Keratinocyte (primary cell): Measurements from ENCODE around the gene LRRC42. TPM values are rescaled to one million over a fixed set of nuclear protein-coding genes. Genes with fewer than 3 reads are reported as not detected.

ENCODE experiments used
- DNase-seq: peaks from one replicate; pipeline ENCODE4 v3.0.0-alpha.2; 2011; ENCODE audit warnings: low read depth, missing footprints, low spot score
- FAIRE-seq: peaks from 2 replicates; lab custom pipeline; 2011; peaks lifted over from hg19 to GRCh38; lab: Jason Lieb, UNC
- H2AFZ ChIP-seq: 2 replicates; pipeline ENCODE4 v1.6.0; 2012; ENCODE audit warnings: low read length, control low read depth, inconsistent platforms; ENCODE audit not compliant: control insufficient read depth
- H3K27ac ChIP-seq: 2 replicates; pipeline ENCODE4 v1.5.1; 2011; ENCODE audit warnings: low read length; ENCODE audit not compliant: control insufficient read depth, insufficient read depth
- H3K27me3 ChIP-seq: 3 replicates; pipeline ENCODE4 v1.6.0; 2011; ENCODE audit warnings: low read length; ENCODE audit not compliant: control insufficient read depth, insufficient read depth; ENCODE audit errors: extremely low read depth
- H3K36me3 ChIP-seq, 2 experiments: 2 replicates in 1 of 2; 3 replicates in 1 of 2; pipeline ENCODE4 v1.5.1; 2011; ENCODE audit warnings: low read length in 2 of 2, mild to moderate bottlenecking in 1 of 2; ENCODE audit not compliant: control insufficient read depth in 2 of 2, insufficient read depth in 2 of 2; ENCODE audit errors: extremely low read depth in 1 of 2
- H3K4me1 ChIP-seq: 3 replicates; pipeline ENCODE4 v1.5.1; 2011; ENCODE audit warnings: low read length; ENCODE audit not compliant: control insufficient read depth, insufficient read depth; ENCODE audit errors: extremely low read depth
- H3K4me2 ChIP-seq: 3 replicates; pipeline ENCODE4 v1.6.0; 2011; ENCODE audit warnings: low read depth, low read length; ENCODE audit not compliant: control insufficient read depth, insufficient read depth; ENCODE audit errors: extremely low read depth
- H3K4me3 ChIP-seq, 3 experiments: fragments of 200-600 bp in 1 of 3; sonication (generic) in 1 of 3; 2 replicates in 2 of 3; 3 replicates in 1 of 3; pipeline ENCODE4 v1.5.1; 2011 to 2016; ENCODE audit warnings: low read length in 3 of 3, mild to moderate bottlenecking in 3 of 3, control low read depth in 2 of 3, inconsistent platforms in 1 of 3, low read depth in 1 of 3, mixed read lengths in 1 of 3, mixed run types in 1 of 3, moderate library complexity in 1 of 3; ENCODE audit not compliant: control insufficient read depth in 2 of 3, insufficient read depth in 2 of 3; ENCODE audit errors: extremely low read depth in 1 of 3
- H3K79me2 ChIP-seq: 2 replicates; pipeline ENCODE4 v1.6.0; 2012; ENCODE audit warnings: low read length; ENCODE audit not compliant: control insufficient read depth, insufficient read depth
- H3K9ac ChIP-seq: 3 replicates; pipeline ENCODE4 v1.6.0; 2011; ENCODE audit warnings: low read length; ENCODE audit not compliant: control insufficient read depth, insufficient read depth; ENCODE audit errors: extremely low read depth
- H3K9me1 ChIP-seq: 3 replicates; pipeline ENCODE4 v1.6.0; 2011; ENCODE audit warnings: low read length; ENCODE audit not compliant: control insufficient read depth, insufficient read depth; ENCODE audit errors: extremely low read depth
- H3K9me3 ChIP-seq: 2 replicates; pipeline ENCODE4 v1.5.1; 2012; ENCODE audit warnings: low read depth, low read length; ENCODE audit not compliant: control insufficient read depth
- H4K20me1 ChIP-seq: 3 replicates; pipeline ENCODE4 v1.6.0; 2011; ENCODE audit warnings: low read length; ENCODE audit not compliant: control insufficient read depth, insufficient read depth; ENCODE audit errors: extremely low read depth
- CTCF ChIP-seq, 3 experiments: IDR thresholded peaks in 1 of 3; conservative IDR thresholded peaks in 1 of 3; optimal IDR thresholded peaks in 1 of 3; 2 replicates in 2 of 3; 3 replicates in 1 of 3; pipeline versions ENCODE3 to v1.5.1; 2011; ENCODE audit warnings: low read length in 3 of 3, mild to moderate bottlenecking in 3 of 3, moderate library complexity in 2 of 3, control low read depth in 1 of 3, inconsistent platforms in 1 of 3; ENCODE audit not compliant: insufficient read depth in 2 of 3; ENCODE audit errors: extremely low read depth in 1 of 3
- EZH2 ChIP-seq: IDR thresholded peaks from one replicate; pipeline ENCODE4 v1.6.1; 2012; ENCODE audit warnings: inconsistent platforms, mild to moderate bottlenecking, low read length, moderate library complexity
- dilution Hi-C: fragments of 300-500 bp; cut with MboI; formaldehyde crosslinking; loops from one replicate; pipeline ENCODE4 v1.7.0; 2020; ENCODE audit warnings: low sequenced_read_pairs; ENCODE audit not compliant: extremely low pct_ligation_motif_present
- polyA plus RNA-seq, 5 experiments: library from polyadenylated mRNA; depleted of rRNA in 3 of 5; stranded (reverse) in 3 of 5; stranded (forward) in 1 of 5; unstranded in 1 of 5; fragments of >200 nt; gene quantifications; 1 replicate in 1 of 5; 2 replicates in 3 of 5; 3 replicates in 1 of 5; pipeline versions ENCODE4 v1.2.1 to v1.2.3, GENCODE V29; 2011 to 2012; ENCODE audit warnings: missing spikeins in 2 of 5, low read depth in 1 of 5, low replicate concordance in 1 of 5

Gene LRRC42
- polyA plus RNA-seq, 1 donor (not counting 4 experiments of a cell fraction or from before 2014, with no cell fraction given), result 61.8 TPM

- Histone ChIP-seq H2AFZ (no peak overlapping the region), H3K9me1 (no peaks in the 10 kb centered on the region), H3K9ac (no peak overlapping the region), H3K27me3 (no peaks in the 10 kb centered on the region), H3K27ac (no peak overlapping the region), H3K4me3 (no peak overlapping the region), H3K79me2 (no peaks in the 10 kb centered on the region), H3K4me1 (peaks cover 8% of the 10 kb centered on the region), H3K36me3 (no peaks in the 10 kb centered on the region), H3K9me3 (no peaks in the 10 kb centered on the region), H4K20me1 (no peaks in the 10 kb centered on the region), H3K4me2 (no peak overlapping the region)
- DNase-seq, result no peak
- FAIRE-seq, result no peak
- no peak for TF ChIP-seq CTCF (optimal IDR thresholded peaks at IDR 0.05 in 1 of 3, IDR thresholded peaks at IDR 0.05 in 1 of 3, conservative IDR thresholded peaks at IDR 0.05 in 1 of 3; ENCODE audit: extremely low read depth in 1 of 3, insufficient read depth in 2 of 3, low read length in 3 of 3)
- no peak for TF ChIP-seq EZH2
- dilution Hi-C loops, result no loop called here
Measured at GRCh38 chr1:53986458-53986857, 40.3 kb downstream of the LRRC42 start.

GRCh38 chr1:53987880-53988279 lies 41.7 kb downstream of the LRRC42 start:
- Histone ChIP-seq H2AFZ (no peak overlapping the region), H3K36me3 (no peaks in the 10 kb centered on the region), H3K9me3 (no peaks in the 10 kb centered on the region), H3K4me1 (no peaks in the 10 kb centered on the region), H3K9me1 (no peaks in the 10 kb centered on the region), H3K27ac (no peak overlapping the region), H3K79me2 (no peaks in the 10 kb centered on the region), H4K20me1 (no peaks in the 10 kb centered on the region), H3K9ac (no peak overlapping the region), H3K27me3 (no peaks in the 10 kb centered on the region), H3K4me2 (no peak overlapping the region), H3K4me3 (no peak overlapping the region)
- no peak for FAIRE-seq
- DNase-seq, result no peak
- TF ChIP-seq EZH2 (no peak), CTCF (optimal IDR thresholded peaks at IDR 0.05 in 1 of 3, IDR thresholded peaks at IDR 0.05 in 1 of 3, conservative IDR thresholded peaks at IDR 0.05 in 1 of 3; ENCODE audit: extremely low read depth in 1 of 3, insufficient read depth in 2 of 3, low read length in 3 of 3) (no peak)
- dilution Hi-C loops, result no loop called here
